WTC11 (cell line): ENCODE measurements around the gene PAQR6. TPM values are rescaled to one million over a fixed set of nuclear protein-coding genes. Genes with fewer than 3 reads are reported as not detected.

Experiments used
- ATAC-seq: fragments of 200-7000 bp; cut with Tn5 transposase; 2 replicates; pipeline ENCODE4 v1.10.0; 2021; ENCODE audit warnings: mild to moderate bottlenecking, moderate library complexity
- Bru-seq: library from RNA; stranded (reverse); fragments of 400-500 nt; gene quantifications from one replicate; lab custom pipeline; 2021; lab: Mats Ljungman, UMichigan
- CTCF ChIA-PET: fragments of 300-600 bp; sonication (Branson Sonifier 250); formaldehyde crosslinking; loops from one replicate; lab custom pipeline; 2021; ENCODE audit warnings: antibody characterized with exemption; lab: Charles Lee
- POLR2A ChIA-PET: fragments of 350-600 bp; sonication (Branson Sonifier 250); formaldehyde crosslinking; loops from one replicate; lab custom pipeline; 2021; ENCODE audit warnings: antibody characterized with exemption; lab: Charles Lee
- DNase-seq: peaks from one replicate; pipeline ENCODE4 v3.0.0; 2021; ENCODE audit warnings: low spot score
- H3K27ac Mint-ChIP-seq: 2 replicates; pipeline ENCODE4 v1.8.0; 2021; ENCODE audit warnings: mixed read lengths
- H3K27me3 Mint-ChIP-seq: 2 replicates; pipeline ENCODE4 v1.8.0; 2021; ENCODE audit warnings: low read depth, mild to moderate bottlenecking, moderate library complexity, mixed read lengths
- H3K36me3 Mint-ChIP-seq: 2 replicates; pipeline ENCODE4 v1.8.0; 2021; ENCODE audit warnings: mixed read lengths
- H3K4me1 Mint-ChIP-seq: 2 replicates; pipeline ENCODE4 v1.8.0; 2022; ENCODE audit warnings: mixed read lengths
- H3K4me3 Mint-ChIP-seq: 2 replicates; pipeline ENCODE4 v1.8.0; 2021; ENCODE audit warnings: mild to moderate bottlenecking, moderate library complexity, mixed read lengths
- H3K9me3 Mint-ChIP-seq: 2 replicates; pipeline ENCODE4 v1.8.0; 2021; ENCODE audit warnings: mixed read lengths
- ATF1 ChIP-seq: sonication (generic); formaldehyde crosslinking; IDR thresholded peaks from 2 replicates; pipeline ENCODE4 v1.8.1; 2023; ENCODE audit warnings: mild to moderate bottlenecking, moderate library complexity, missing genetic modification reagents
- CREB1 ChIP-seq: sonication (generic); formaldehyde crosslinking; IDR thresholded peaks from 2 replicates; pipeline ENCODE4 v1.8.0; 2023; ENCODE audit warnings: mild to moderate bottlenecking, missing genetic modification reagents
- E2F5 ChIP-seq: sonication (generic); formaldehyde crosslinking; IDR thresholded peaks from 2 replicates; pipeline ENCODE4 v1.8.1; 2022; ENCODE audit warnings: mild to moderate bottlenecking, moderate library complexity, missing genetic modification reagents
- ERG ChIP-seq: fragments of 250-450 bp; sonication (Bioruptor Pico); IDR thresholded peaks from 2 replicates; pipeline ENCODE4 v1.8.0; 2021; ENCODE audit warnings: mild to moderate bottlenecking
- ETV6 ChIP-seq: sonication (generic); formaldehyde crosslinking; IDR thresholded peaks from 2 replicates; pipeline ENCODE4 v1.8.1; 2022; ENCODE audit warnings: mild to moderate bottlenecking, missing genetic modification reagents
- FOXP1 ChIP-seq: sonication (generic); formaldehyde crosslinking; IDR thresholded peaks from 2 replicates; pipeline ENCODE4 v1.8.0; 2022; ENCODE audit warnings: missing genetic modification reagents, mild to moderate bottlenecking, moderate library complexity, borderline replicate concordance
- GABPB1 ChIP-seq: sonication (generic); formaldehyde crosslinking; IDR thresholded peaks from 2 replicates; pipeline ENCODE4 v1.8.1; 2023; ENCODE audit warnings: mild to moderate bottlenecking, missing genetic modification reagents
- HMGA2 ChIP-seq: fragments of 250-450 bp; sonication (Bioruptor Pico); IDR thresholded peaks from 2 replicates; pipeline ENCODE4 v1.4.0; 2021; ENCODE audit warnings: mild to moderate bottlenecking, moderate library complexity
- MAX ChIP-seq: sonication (generic); formaldehyde crosslinking; IDR thresholded peaks from 2 replicates; pipeline ENCODE4 v1.8.0; 2022; ENCODE audit warnings: mild to moderate bottlenecking, missing genetic modification reagents
- NFATC4 ChIP-seq: fragments of 250-450 bp; sonication (Bioruptor Pico); IDR thresholded peaks from 2 replicates; pipeline ENCODE4 v1.9.0; 2021; ENCODE audit warnings: mild to moderate bottlenecking
- NR2C2 ChIP-seq: sonication (generic); formaldehyde crosslinking; IDR thresholded peaks from 2 replicates; pipeline ENCODE4 v1.8.0; 2022; ENCODE audit warnings: mild to moderate bottlenecking, missing genetic modification reagents
- SMAD3 ChIP-seq: sonication (generic); formaldehyde crosslinking; IDR thresholded peaks from 2 replicates; pipeline ENCODE4 v1.8.0; 2022; ENCODE audit warnings: missing genetic modification reagents, mild to moderate bottlenecking, borderline replicate concordance
- SP1 ChIP-seq: sonication (generic); formaldehyde crosslinking; conservative IDR thresholded peaks from 2 replicates; pipeline ENCODE4 v1.8.1; 2022; ENCODE audit warnings: missing genetic modification reagents
- TEAD4 ChIP-seq: sonication (generic); formaldehyde crosslinking; IDR thresholded peaks from 2 replicates; pipeline ENCODE4 v1.8.0; 2022; ENCODE audit warnings: mild to moderate bottlenecking, missing genetic modification reagents
- USF1 ChIP-seq: sonication (generic); formaldehyde crosslinking; IDR thresholded peaks from 2 replicates; pipeline ENCODE4 v1.8.0; 2022; ENCODE audit warnings: mild to moderate bottlenecking, missing genetic modification reagents
- USF2 ChIP-seq: sonication (generic); formaldehyde crosslinking; IDR thresholded peaks from 2 replicates; pipeline ENCODE4 v1.8.1; 2023; ENCODE audit warnings: mild to moderate bottlenecking, missing genetic modification reagents, moderate library complexity
- ZNF219 ChIP-seq: sonication (generic); formaldehyde crosslinking; IDR thresholded peaks from 2 replicates; pipeline ENCODE4 v1.8.0; 2023; ENCODE audit warnings: missing genetic modification reagents, mild to moderate bottlenecking, borderline replicate concordance
- ZNF416 ChIP-seq: fragments of 250-450 bp; sonication (Bioruptor Pico); IDR thresholded peaks from 2 replicates; pipeline ENCODE4 v1.9.0; 2021; ENCODE audit warnings: mild to moderate bottlenecking, inconsistent platforms
- ZNF512 ChIP-seq: sonication (generic); formaldehyde crosslinking; IDR thresholded peaks from 2 replicates; pipeline ENCODE4 v1.8.1; 2022; ENCODE audit warnings: missing genetic modification reagents, borderline replicate concordance
- ZNF671 ChIP-seq: fragments of 250-450 bp; sonication (Bioruptor Pico); IDR thresholded peaks from 2 replicates; pipeline ENCODE4 v1.8.0; 2021; ENCODE audit warnings: mild to moderate bottlenecking
- long read RNA-seq, 3 experiments: library from RNA in 1 of 3; library from capped mRNA in 1 of 3; library from polyadenylated mRNA in 1 of 3; unstranded in 2 of 3; stranded (forward) in 1 of 3; transcript quantifications; one replicate each; pipeline ENCODE4 v2.0.0, GENCODE V29; 2021
- total RNA-seq: library from RNA; stranded (reverse); gene quantifications from 3 replicates; pipeline ENCODE4 v1.2.3, GENCODE V29; 2021

The PAQR6 gene
- total RNA-seq = 5.9 to 7.9 TPM (median 6.5 TPM) in 3 replicates
- percentile 48 among the genes with signal in this experiment for Bru-seq, nascent RNA
- long read RNA-seq, experiment 1, partial matches to known transcripts = 5 of 6 reads
- long read RNA-seq, experiment 1, other reads (novel, unspliced or antisense) = 1 of 6 reads
- long read RNA-seq, experiment 2, partial matches to known transcripts = 2 of 4 reads
- long read RNA-seq, experiment 2, other reads (novel, unspliced or antisense) = 2 of 4 reads
- long read RNA-seq, experiment 3, partial matches to known transcripts = 1 of 1 reads
- long read RNA-seq, experiment 3, other reads (novel, unspliced or antisense) = 0 of 1 reads

GRCh38 chr1:156247460-156248322 lies at the start of gene PAQR6:
Gene PAQR6, minus strand, starts transcription at chr1:156248056. Its CDS starts 1,325 bp downstream, at chr1:156246731.
- peak; percentile 47 for DNase-seq
- ChIA-PET CTCF (interaction anchor here (0.5 to 5.1 kb wide), 18 partner anchors 12 to 162 kb away, joined by 3 to 84 read pairs (median 3); partner anchors contain the start of gene SMG5), POLR2A (interaction anchor here (0.6 to 1.2 kb wide), 3 partner anchors 34 to 980 kb away, joined by 3 to 4 read pairs (median 3); partner anchors contain the start of gene PMF1)
- Mint-ChIP-seq H3K36me3 (peaks cover 30% of the 10 kb centered on the region), H3K4me1 (peaks cover 22% of the 10 kb centered on the region), H3K27me3 (peaks cover 4% of the 10 kb centered on the region), H3K27ac (peak within 1 kb of the TSS; percentile 49), H3K4me3 (no peak within 1 kb of the TSS), H3K9me3 (no peaks in the 10 kb centered on the region)
- no peak for TF ChIP-seq ZNF416 (CRISPR knock-in tag)
- no peak for TF ChIP-seq NR2C2
- no peak for TF ChIP-seq TEAD4 (CRISPR knock-in tag)
- TF ChIP-seq ERG (CRISPR knock-in tag) = no peak
- TF ChIP-seq GABPB1 = no peak
- TF ChIP-seq ATF1 (CRISPR knock-in tag) = no peak
- TF ChIP-seq NFATC4 (CRISPR knock-in tag) = no peak
- no peak for TF ChIP-seq CREB1 (CRISPR knock-in tag)
- no peak for TF ChIP-seq E2F5 (CRISPR knock-in tag)
- no peak for TF ChIP-seq ZNF219 (CRISPR knock-in tag)
- no peak for TF ChIP-seq ZNF671
- no peak for TF ChIP-seq SMAD3 (CRISPR knock-in tag)
- TF ChIP-seq MAX (CRISPR knock-in tag) = no peak
- TF ChIP-seq ETV6 (CRISPR knock-in tag) = no peak
- no peak for TF ChIP-seq SP1 (CRISPR knock-in tag)
- TF ChIP-seq ZNF512 (CRISPR knock-in tag) = no peak
- ATAC-seq = peak; percentile 31

GRCh38 chr1:156295391-156295947 lies 47.6 kb upstream of the PAQR6 start, which contains the start of gene GLMP:
Gene GLMP, minus strand, starts transcription at chr1:156295679. Its CDS starts 34 bp downstream, at chr1:156295645.
- TF ChIP-seq HMGA2 (CRISPR knock-in tag) (no peak), FOXP1 (no peak), USF1 (peak; percentile 94), SMAD3 (CRISPR knock-in tag) (0 out of 2 replicates have a peak, but pooled peaks have one; percentile 37), USF2 (CRISPR knock-in tag) (peak; percentile 96)
- ChIA-PET CTCF (interaction anchor here (1.1 to 1.5 kb wide), 2 partner anchors 64 to 154 kb away, joined by 3 read pairs; no protein-coding TSS in a partner anchor), POLR2A (no interaction called here)
- H3K4me1 Mint-ChIP-seq = peaks cover 7% of the 10 kb centered on the region
- DNase-seq (peak; percentile 40), ATAC-seq (no peak; the same call in 1 of the 2 replicates)
- H3K27ac Mint-ChIP-seq = peak within 1 kb of the TSS; percentile 53; the same call in 1 of the 2 replicates
- no peaks in the 10 kb centered on the region for H3K36me3 Mint-ChIP-seq
- no peaks in the 10 kb centered on the region for H3K9me3 Mint-ChIP-seq
- H3K27me3 Mint-ChIP-seq = no peaks in the 10 kb centered on the region; the same call in 1 of the 2 replicates
- H3K4me3 Mint-ChIP-seq = peak within 1 kb of the TSS; percentile 86
